ENCODE results near the gene FMN1. TPM values are rescaled to one million over a fixed set of nuclear protein-coding genes. Genes with fewer than 3 reads are reported as not detected.

FMN1 gene
- total RNA-seq, 1 experiment from 2014 or later: 1.4 TPM

DNA sequence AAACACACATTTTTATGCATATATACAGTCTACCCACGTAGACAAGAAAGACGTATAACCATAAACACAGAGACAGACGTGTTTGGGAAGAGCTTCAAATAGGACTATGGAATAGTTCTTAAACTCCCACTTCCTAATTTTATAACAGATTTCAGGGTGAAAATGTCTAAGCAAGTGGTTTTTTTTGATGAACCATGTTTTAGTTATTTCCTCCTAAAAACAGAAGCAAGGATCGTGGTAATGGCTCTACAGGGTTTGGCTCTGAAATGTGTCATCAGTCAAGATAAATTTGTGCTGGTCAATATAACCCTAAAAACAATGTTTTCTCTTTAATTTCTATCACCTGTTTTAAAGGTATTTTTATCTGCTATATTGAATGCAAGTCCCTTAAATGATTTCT, 58.2 kb downstream of the FMN1 start:
- no peak for DNase-seq (ENCODE audit: low read depth)
- in situ Hi-C loops (cut with HindIII; ENCODE audit: low pct_unique_long_range_greater_than_20kb, low sequenced_read_pairs): no loop called here

DNA sequence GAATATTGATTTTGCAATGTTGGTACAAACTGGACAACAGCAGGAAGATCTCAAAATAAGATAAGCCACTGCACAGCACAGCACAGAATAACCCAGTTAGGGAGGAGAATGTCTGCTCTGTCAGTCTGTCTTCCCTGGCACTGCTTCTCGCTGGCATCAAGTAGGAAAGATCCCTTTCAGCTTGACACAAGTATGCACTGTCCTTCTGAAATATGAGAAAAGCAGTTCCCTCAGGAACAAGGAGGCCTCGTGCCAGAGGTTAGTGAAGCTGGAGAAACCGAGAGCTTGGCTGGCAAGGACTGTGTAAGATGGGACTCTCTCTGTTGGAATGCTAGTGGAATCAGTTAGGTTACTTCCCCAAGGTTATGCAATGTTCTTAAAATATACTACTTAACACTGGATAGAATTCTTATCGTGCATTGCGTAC, 59.1 kb downstream of the FMN1 start:
- no peak for DNase-seq (ENCODE audit: low read depth)
- in situ Hi-C loops (cut with HindIII; ENCODE audit: low pct_unique_long_range_greater_than_20kb, low sequenced_read_pairs): no loop called here

- in situ Hi-C loops (cut with HindIII; ENCODE audit: low pct_unique_long_range_greater_than_20kb, low sequenced_read_pairs): no loop called here
- DNase-seq (ENCODE audit: low read depth): peak; percentile 47
Observed at GRCh38 chr15:33132722-33133345, 61.7 kb downstream of the FMN1 start.

DNA sequence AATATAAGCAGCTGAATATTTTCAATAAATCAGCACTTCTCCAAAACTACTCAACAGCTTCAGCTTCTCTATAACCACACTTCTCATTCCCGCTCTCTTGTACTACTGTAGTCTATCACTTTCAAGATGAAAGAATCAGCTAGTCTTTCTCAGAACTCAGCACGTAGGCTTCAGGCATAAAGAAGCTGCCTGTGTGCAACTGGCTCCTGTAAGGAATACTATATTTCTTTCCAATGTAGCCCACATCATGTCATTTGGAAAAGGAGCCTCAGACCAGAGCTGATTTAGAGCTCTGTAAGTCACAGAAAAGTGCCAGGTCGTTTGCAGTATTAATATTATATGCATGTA, 62.3 kb downstream of the FMN1 start:
- in situ Hi-C loops (cut with HindIII; ENCODE audit: low pct_unique_long_range_greater_than_20kb, low sequenced_read_pairs): no loop called here
- DNase-seq (ENCODE audit: low read depth): no peak

DNA sequence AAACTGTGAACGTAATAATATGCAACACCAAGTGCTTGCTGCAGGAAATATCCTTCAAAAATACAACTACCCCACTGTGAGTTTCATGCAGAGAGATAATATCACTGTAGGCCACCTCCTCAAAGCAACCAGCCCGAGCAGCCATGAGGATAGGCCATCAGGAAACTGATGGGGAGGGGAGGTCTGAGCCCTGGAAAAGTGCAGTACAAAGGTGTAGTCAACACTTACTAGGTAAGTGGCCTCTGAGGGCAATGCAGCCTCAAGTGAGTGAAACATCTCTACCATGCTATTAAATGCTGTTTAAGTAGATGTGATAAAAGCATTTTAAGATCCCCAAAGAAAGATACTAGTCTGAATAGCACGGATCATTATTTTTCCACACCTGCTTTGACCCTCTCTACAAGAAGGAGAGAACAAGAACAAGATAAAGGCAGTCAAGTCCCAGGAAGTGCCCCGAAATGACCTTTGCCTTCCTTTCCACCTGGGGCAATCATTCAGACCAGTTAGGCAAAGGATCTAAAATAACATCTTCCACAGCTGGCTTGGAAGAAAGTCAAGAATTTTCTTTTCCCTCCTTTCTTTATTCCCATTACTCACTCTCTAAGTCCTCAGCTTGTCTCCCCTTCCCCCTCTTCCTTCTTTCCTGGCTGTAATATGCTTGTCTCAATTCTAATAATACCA, 62.8 kb downstream of the FMN1 start:
- in situ Hi-C loops (cut with HindIII; ENCODE audit: low pct_unique_long_range_greater_than_20kb, low sequenced_read_pairs): no loop called here
- DNase-seq (ENCODE audit: low read depth): no peak

DNA sequence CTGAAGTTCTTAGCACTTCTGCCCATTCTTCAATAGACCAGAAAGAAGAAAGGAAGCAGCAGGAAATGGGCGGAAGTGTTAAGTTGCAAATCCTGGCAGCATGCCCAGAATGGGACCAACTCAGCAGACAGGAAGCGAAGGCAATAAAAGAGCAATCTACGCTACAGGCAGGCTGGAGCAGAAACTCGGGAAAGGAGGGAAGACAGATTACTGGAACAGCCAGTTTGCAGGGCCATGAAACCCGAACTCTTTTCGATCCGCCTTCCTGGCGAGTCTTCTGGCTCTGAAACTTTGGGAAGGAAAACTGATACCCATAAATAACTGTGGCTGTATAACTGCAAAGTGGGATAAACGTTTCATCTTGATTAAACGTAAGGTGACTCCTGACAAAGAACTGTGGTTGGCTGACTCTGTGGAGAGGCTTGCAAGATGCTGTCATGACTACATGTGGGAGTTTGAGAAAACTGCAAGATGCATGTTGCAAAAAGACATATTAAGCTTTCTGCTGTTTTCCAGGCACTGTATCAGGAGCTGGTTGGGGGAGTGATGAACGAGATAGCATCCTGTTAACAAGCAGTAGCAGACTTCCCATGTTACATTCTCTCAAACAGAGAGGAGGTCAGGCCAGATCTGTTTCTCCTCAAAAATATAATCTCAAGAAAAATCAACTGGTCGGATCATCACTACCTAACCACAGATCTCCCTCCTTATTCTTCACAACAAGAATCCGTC, 67.8 kb downstream of the FMN1 start:
- in situ Hi-C loops (cut with HindIII; ENCODE audit: low pct_unique_long_range_greater_than_20kb, low sequenced_read_pairs): no loop called here
- peak; percentile 26 for DNase-seq (ENCODE audit: low read depth)

DNA sequence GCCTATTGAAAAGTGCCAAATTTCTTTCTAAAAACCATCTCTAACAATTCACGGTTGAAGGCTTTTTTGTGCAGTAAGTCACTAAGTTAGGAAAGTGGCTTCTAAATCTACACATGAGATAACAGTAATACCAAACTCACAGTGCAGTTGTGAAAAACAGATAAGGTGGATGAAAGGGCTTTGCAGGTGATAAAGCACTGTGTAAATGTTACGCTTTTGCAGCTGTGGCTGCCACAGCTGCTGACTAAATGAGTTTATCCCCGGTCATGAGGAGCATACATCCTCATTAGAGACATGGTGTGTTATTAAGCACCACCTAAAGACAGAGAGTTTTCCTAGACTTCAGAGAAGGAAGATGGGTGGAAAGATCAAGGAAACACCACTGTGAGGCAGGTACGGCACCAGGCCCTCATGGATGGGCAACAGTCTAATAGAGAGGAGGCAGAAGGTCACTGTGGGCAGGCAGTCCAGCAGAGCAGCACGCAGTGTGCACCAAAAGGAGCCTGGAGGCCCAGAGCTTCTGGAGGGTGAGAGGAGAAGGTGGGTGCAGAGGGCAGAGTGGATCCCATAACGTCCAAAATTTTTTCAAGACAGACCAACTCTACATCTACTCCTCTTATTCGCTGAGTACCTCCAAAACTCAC, 68.5 kb downstream of the FMN1 start:
- no peak for DNase-seq (ENCODE audit: low read depth)
- in situ Hi-C loops (cut with HindIII; ENCODE audit: low pct_unique_long_range_greater_than_20kb, low sequenced_read_pairs): no loop called here

DNA sequence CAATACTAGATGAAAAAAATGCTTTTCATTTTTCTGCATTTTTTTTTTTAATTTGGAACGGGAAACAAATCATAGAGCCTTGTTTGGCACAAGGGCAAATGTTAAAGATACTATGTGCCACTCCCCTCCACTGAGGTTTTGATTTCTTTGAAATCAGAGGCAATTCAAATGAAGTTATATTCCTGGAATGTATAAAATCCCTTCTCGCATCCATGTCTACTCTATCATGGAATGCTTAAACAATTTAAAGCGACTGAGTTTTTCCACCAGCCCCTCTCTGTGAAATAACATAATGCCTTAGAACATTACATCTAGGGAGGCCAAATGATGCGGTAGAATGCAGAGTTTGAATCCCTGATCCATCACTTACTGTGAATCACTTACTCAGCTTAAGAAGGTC, 69.7 kb downstream of the FMN1 start:
- in situ Hi-C loops (cut with HindIII; ENCODE audit: low pct_unique_long_range_greater_than_20kb, low sequenced_read_pairs): no loop called here
- no peak for DNase-seq (ENCODE audit: low read depth)

DNA sequence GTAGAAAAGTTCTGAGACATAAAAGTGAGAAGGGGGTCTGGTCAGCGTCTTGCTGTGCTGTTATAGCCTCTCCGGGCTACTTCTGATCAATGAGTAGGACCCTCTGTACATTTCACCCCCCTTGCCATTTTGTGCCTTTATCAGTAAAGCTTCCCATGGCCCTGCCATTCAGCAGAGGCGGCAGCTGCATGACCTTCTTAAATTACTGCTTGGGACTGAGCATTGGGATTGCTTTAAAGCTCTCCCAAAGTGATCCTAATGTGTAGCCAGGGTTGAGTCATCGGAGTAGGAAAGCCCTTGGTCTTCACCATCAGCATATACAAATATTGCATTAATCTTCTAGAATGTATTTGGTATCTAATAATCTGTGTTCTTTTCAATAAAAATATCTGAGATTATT, 70.2 kb downstream of the FMN1 start:
- in situ Hi-C loops (cut with HindIII; ENCODE audit: low pct_unique_long_range_greater_than_20kb, low sequenced_read_pairs): no loop called here

GRCh38 chr15:33119865-33120264, 74.6 kb downstream of the FMN1 start:
- DNase-seq (ENCODE audit: low read depth): no peak
- in situ Hi-C loops (cut with HindIII; ENCODE audit: low pct_unique_long_range_greater_than_20kb, low sequenced_read_pairs): no loop called here

More for the DNA sequence above, 70.2 kb downstream of the FMN1 start:
- DNase-seq (ENCODE audit: low read depth): no peak

DNA sequence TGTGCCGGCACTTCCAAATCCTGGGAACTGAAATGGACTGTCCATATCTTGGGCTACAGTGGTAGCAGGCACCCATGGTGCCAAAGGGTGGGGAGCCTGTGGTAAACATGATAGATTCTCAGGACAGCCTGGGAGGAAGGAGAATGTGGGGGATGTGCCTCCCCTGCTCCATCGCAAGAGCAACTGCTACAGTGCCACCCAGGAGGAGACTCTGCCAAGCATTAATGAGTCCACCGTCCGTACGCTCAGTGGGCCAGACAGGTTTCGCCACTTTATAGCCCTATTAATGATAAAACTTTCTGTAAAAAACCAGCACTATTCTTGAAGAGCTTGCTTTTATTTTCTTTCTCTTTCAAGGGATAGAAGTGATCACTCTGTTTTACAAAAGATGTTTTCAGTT, 75.2 kb downstream of the FMN1 start:
- no peak for DNase-seq (ENCODE audit: low read depth)
- in situ Hi-C loops (cut with HindIII; ENCODE audit: low pct_unique_long_range_greater_than_20kb, low sequenced_read_pairs): no loop called here

DNA sequence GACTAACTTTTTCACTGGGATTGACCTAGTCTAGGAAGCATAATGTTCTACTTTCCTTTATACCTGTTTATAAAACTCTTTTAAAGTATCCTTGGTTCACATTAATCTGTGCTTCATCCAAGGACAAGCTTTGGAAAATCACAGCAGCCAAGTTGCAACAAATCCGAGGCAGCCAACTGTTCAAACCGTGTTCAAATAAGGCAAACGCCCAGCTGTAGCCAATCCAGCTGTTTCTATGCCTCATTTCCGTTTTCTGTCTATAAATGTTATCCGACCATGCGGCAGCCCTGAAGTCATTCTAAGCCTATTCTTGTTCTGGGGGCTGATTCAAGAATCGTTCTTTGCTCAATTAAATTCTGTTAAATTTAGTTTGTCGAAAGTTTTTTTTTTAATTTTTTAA, 78.3 kb downstream of the FMN1 start:
- in situ Hi-C loops (cut with HindIII; ENCODE audit: low pct_unique_long_range_greater_than_20kb, low sequenced_read_pairs): no loop called here
- DNase-seq (ENCODE audit: low read depth): no peak

DNA sequence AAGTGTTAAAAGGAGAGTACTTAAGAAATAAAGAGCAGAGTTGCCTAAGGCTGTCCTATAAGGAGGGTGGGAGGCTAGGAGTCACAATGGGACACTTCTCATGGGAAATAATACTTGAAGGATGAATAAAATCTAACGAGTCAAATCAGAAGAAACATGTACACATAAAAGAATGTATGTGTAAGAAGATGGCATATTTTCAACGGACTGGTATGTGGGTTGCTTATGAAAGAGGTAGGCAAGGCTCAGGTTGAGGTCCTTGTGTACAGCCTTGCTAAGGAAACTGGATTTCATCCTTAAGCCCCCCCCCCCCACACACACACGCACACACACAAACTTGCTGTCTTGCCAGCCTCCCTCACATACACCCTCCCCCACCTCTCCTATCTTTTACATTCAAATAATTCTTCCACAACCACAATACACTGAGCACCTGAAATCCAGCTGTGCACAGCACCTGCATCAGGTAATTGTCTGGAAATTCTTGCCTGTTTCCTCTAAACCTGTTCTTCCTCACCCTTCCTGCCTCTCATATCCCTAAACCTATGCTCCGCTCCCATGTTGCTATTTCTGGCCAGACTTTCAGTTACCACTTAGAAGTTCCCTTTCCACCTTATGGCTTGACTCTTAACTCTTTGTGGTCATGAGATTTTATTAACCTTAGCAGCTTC, 79.2 kb downstream of the FMN1 start:
- no peak for DNase-seq (ENCODE audit: low read depth)
- in situ Hi-C loops (cut with HindIII; ENCODE audit: low pct_unique_long_range_greater_than_20kb, low sequenced_read_pairs): no loop called here

GRCh38 chr15:33114374-33114717, 80.2 kb downstream of the FMN1 start:
- no peak for DNase-seq (ENCODE audit: low read depth)
- in situ Hi-C loops (cut with HindIII; ENCODE audit: low pct_unique_long_range_greater_than_20kb, low sequenced_read_pairs): no loop called here

GRCh38 chr15:33113666-33114373, 80.7 kb downstream of the FMN1 start:
- no peak for DNase-seq (ENCODE audit: low read depth)
- in situ Hi-C loops (cut with HindIII; ENCODE audit: low pct_unique_long_range_greater_than_20kb, low sequenced_read_pairs): no loop called here

DNA sequence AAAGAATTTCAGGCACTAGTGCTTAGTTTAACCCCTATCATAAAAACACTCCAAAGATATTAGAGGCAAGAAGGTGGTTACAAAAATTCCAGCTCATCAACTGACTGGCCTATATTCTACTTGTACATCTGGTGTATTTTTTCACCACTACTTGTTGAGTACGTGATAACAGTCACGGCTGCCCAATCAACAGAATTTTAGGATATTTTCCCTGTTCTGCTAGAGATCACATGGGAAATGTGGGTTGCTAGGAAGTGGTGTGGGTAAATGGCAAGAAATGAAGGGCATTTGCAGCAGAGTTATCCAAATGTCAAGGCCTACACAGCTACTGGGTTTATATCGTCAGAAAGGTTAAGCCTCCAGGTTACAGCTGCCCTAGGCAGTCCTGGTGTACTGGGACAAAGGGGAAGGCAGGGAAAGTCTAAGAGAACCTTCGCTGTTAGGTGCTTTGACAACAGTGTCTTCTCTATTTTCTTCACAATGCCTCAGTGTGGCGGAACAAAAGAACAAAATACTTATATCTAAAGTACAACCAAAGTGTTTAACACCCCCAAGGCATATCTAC, 81.9 kb downstream of the FMN1 start:
- in situ Hi-C loops (cut with HindIII; ENCODE audit: low pct_unique_long_range_greater_than_20kb, low sequenced_read_pairs): no loop called here
- no peak for DNase-seq (ENCODE audit: low read depth)

DNA sequence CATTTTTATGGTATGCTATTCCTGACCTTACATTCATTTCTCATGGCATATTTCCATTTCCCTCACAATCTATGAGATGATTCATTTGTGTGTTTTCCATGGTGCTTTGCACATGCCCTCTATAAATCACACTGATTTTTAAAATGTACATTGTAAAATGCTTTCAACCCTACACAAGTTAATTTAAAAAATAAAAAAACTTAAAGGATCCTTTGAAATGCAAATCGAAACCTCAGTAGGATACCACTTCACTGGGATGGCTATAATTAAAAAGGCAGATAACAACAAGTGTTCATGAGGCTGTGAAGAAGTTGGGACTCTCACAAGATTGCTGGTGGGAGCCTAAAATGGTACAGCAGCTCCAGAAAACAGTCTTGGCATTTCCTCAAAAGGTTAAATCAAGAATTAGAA, 83.5 kb downstream of the FMN1 start:
- no peak for DNase-seq (ENCODE audit: low read depth)
- in situ Hi-C loops (cut with HindIII; ENCODE audit: low pct_unique_long_range_greater_than_20kb, low sequenced_read_pairs): no loop called here

- in situ Hi-C loops (cut with HindIII; ENCODE audit: low pct_unique_long_range_greater_than_20kb, low sequenced_read_pairs): no loop called here
- no peak for DNase-seq (ENCODE audit: low read depth)
Observed at GRCh38 chr15:33109345-33109744, 85.2 kb downstream of the FMN1 start.

Data from Caki2 (cell line).